NCI-H187 (cell line): ENCODE results near the gene GPR157.

Experiments used
- DNase-seq, 2 experiments: peaks; one replicate each; lab custom pipeline; 2025; lab: John Stamatoyannopoulos, UW

Gene GPR157

GRCh38 chr1:9062021-9062471 is 66.9 kb downstream of the GPR157 start:
- no peak for DNase-seq

- no peak for DNase-seq
Measured at GRCh38 chr1:9061252-9061960, 67.5 kb downstream of the GPR157 start.

GRCh38 chr1:9059891-9060744 is 68.8 kb downstream of the GPR157 start:
- DNase-seq = no peak

GRCh38 chr1:9058465-9058864 is 70.4 kb downstream of the GPR157 start:
- DNase-seq = no peak

GRCh38 chr1:9057851-9058250 is 71.1 kb downstream of the GPR157 start:
- no peak for DNase-seq

- DNase-seq = no peak
Measured at GRCh38 chr1:9052272-9053049, 76.4 kb downstream of the GPR157 start.

GRCh38 chr1:9051379-9051778 is 77.5 kb downstream of the GPR157 start:
- DNase-seq = no peak

- no peak for DNase-seq
Measured at GRCh38 chr1:9050803-9051202, 78.1 kb downstream of the GPR157 start.
